Midbrain (tissue), 1 donor: ENCODE results near the gene KIF23.

ENCODE experiments used
- DNase-seq: peaks from one replicate; lab custom pipeline; 2025; lab: John Stamatoyannopoulos, UW

Gene KIF23

DNA sequence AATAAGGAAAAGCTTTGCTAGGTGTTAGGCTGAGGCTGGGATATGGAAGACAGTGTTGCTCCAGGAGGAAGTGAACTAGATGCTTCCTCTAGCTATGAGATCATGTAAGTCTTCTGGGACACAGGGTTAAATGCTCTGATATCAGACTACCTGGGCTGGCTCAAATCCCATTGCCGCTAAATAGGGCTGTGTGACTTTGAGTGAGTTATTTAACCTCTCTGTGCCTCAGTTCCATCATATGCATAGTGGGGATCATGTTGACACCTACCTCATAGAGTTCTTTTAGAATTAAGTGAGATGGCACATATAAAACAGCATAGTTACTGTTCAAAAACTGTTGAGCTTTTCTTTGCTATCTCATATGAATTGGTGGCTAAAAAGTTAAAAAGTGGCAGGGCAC is 51.1 kb downstream of the KIF23 start:
- no peak for DNase-seq

DNA sequence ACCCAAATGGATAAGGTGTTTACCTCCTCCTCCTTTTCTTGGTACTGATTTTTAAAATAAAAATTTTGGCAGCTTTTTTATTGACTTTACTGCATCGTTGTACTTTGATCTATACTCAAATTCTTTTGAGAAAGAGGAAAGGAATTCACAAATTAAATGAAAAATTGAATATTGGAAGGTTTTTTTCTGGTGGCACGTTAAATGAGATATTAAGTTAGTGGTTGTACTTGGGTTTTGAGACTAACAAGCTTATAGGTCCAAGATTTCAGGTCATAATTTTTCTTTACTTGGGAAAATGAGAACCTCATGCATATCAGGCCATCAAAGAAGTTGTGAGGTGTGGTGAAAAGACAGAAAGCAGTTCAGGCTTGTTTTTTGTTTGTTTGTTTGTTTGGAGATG is 52.6 kb downstream of the KIF23 start:
- no peak for DNase-seq

DNA sequence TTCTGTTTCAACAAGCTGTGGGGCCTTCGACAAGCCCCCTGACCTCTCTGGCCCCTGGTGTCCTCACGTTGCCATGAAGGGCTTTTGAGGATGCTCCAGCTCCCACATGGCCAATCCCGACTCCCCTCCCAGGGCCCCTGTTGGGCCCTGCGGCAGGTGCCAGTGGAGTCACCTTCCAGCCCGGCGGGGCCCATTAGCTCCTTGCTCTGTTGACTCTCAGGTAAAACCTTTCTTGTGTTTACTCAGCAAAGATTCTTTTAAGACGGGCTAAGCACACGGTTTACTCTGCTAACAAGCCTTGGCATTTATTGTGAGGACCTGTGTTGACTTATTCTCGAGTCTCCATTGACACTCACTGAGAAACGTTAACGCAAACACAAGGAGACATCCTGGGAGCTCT is 53.5 kb downstream of the KIF23 start:
- DNase-seq: no peak

DNA sequence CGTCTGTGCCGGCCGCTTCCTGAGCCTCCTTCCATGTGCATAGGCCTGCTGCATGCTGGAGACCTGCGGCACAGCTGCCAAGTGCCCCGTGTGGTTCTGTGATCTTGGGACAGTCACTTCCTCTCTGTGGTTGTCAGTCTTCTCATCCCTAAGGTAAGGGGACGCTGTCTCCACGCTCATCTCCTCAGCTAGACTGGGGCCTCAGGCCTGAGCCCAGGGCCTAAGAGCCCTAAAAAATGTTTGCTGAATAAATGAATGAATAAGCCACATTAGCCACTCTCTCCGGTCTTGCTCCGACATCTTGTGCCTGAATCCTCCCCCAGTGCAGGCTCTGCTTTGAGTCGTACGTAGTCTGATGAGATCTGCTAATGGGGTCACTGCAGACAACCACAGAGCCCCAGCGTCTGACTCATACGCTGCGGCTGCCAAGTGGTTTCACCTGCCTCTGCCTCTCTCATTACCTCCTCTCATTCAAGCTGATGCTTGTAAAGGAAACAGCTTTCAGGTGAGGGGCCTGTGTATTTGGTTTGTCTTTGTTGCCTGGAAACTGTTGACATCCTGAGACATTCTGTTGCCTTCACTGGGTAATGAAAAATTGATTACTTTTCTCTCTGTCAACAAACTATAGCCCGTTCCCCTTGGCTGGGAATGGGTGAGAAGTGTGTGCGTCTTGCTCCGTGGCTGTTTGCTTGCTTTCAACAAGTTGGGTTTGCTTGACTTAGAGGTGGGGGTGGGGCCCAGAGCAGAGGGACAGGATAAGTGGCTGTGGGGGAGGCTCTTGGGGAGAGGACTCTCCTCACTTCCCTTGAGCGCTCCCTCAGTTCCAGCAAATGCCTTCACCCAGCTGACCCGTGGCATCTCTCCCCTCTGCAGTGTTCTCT is 54.3 kb downstream of the KIF23 start:
- no peak for DNase-seq

DNA sequence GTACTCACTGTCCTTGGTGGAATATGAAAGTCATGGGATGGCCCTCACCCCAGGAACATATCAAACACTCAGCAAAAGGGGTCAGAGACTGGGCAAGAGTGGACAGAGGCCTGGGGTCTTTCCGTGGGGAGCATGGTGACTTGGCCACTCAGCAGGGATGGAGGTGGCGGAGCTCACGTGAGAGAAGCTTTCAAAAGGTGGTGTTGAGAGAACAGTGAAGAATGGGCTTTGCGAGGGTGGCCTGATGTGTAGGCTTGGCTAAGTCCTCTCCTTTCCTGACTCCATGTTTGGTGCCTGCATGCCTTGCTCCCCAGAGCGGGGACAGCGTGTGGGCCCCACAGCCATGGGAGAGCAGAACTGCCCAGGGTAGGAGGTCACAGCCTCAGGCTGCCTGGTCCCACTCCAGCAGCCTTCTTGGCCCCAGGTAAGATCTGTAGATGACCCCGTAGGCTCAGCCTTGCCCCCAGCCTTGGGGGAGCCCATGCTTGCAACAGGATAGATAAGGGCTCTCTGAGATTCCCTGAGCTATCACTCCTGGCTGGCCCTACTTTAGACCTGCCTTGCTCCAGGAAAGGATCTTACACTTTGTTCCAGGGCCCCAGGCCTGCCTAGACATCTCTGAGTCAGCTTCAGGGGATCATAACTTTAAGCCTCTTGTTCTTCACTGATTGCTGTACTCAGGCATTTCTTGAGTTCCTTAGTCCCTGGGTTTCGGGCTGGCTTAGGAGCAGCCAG is 55.5 kb downstream of the KIF23 start:
- DNase-seq: no peak

DNA sequence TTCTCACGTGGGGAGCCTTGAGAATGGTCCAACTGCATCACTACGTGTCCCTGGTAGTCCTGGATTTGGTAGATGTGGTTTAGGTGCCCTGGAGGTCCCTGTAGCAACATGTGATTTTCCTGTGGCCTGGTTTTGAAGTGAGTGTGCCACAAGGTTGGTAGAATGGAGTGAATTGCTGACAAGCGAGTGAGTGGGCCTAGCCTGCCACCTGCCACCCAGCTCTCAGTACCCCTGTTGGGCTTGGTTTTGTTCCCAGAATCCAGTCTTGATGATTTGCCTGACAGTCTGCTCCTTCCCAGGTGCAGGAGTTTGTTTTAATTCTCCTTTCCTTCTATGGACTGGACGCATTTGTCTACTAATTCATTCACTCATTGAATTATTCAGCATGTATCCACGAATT is 57.9 kb downstream of the KIF23 start:
- no peak for DNase-seq

DNA sequence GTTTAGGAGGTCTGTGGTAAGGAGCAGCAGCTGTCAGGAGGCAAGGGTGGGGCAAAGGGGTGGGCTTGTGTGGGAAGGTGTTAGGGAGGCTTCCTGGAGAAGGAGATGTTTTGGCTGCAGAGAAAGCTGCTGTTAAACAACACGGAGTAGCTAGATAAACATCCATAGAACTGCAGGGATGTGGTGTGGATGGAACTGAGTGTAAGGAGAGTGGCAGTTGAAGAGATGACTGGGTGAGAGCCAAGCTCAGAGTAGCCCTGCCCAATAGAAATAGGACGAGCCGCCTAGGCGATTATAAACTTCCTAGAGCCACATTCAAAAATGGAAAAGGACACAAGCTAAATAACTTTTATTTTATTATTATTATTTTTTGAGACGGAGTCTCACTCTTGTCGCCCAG is 58.4 kb downstream of the KIF23 start:
- no peak for DNase-seq

DNA sequence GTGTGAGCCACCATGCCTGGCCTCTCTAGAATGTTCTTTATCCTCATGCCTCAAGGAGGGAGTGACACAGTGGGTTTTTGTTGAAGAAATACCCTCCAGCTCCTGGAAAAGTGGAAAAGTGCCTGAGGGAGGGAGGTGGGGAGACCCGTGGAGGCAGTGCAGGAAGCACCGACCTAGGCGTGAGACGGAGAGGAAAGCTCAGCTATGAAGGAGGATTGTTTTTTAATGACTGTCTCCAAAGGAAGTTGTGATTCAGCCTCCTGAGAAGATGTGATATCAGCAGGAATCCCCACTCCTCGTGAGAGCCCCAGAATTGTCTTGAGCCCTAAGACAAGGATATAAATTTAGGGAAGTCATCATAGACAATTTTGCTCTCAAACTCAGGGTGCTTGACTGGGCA is 60.1 kb downstream of the KIF23 start:
- no peak for DNase-seq

DNA sequence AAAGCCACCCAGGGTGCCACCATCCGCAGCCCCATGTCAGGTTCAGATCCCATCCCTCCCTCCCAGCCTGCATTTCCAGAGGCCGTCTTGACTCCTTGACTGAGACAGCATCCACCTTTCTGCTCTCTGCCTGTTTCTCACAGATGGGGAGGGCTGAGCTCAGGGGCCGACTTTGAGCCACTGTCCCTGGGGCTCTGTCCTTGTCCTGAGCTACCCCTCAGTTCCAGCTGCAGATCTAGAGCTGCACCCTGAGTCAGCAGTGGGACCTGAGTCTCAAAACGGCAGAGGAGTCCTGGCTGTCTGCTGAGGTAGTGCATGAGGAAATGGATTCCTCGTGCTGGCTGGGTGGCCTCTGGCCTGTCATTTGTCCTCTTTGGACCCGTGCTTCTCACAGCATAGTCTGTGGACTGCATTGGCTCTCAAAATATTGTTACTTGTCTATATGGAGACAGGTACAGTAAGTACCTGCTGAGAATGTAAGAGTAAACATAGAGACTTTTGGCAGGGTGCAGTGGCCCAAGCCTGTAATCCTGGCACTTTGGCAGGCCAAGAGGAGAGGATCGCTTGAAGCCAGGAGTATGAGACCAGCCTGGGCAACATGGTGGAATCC is 60.8 kb downstream of the KIF23 start:
- no peak for DNase-seq

DNA sequence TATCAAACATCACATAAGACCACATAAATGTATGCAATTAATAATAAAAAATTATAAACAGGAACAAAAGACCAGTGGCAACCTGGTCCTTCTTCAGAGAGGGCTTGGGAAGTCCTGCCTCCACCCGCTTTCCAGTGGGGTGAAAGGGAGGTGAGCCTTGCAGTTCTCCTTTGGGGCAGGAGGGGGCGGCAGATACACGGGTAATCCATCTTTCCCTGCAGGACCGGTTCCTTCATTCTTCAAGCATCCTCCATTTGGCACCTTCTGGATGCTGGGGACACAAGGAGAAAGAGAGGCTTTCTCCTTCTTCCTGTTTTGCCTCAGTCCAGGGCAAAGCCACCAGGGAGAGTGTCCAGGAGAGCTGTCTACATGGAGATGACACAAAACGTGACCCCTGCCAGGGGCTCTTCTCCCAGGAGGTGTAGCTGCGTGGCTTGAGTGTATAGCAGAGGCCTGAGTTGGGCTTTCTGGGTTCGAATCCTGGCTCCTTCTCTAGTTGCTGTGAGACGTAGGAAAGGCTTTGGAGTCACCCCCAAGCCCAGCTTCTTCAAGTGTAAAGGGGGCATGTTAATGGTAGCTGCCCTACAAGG is 61.7 kb downstream of the KIF23 start:
- peak; percentile 76 for DNase-seq

DNA sequence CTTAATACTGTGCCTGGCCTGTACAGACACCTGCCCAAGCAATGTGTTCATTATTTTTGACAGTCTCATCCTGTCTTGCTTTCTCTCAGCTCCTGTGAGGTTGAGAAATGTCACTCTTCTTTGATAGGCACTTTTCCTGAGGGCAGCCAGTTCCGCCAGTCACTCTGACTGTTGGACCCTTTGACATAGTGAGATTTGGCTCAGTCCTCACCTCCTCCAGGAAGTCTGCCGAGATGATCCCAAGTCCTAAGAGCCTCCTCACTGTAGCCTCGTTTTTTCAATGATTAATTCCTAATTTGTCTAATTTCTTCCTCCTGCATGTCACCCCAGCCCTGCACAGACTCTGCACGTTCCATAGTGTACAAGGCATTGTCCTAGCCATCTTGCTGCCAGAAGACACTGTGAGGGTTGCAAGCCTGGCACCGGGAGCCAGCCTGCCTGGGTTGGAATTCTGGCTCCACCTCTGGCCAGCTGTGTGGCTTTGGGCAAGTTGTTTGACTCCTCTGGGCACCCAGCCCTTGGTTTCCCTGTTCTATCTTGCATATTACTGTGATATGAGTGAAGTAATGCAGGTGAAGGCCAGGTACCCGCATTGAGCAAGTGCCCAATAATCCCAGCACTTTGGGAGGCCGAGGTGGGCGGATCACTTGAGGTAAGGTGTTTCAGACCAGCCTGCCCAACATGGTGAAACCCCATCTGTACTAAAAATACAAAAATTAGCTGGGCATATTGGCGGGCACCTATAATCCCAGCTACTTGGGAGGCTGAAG is 62.7 kb downstream of the KIF23 start:
- DNase-seq: no peak

DNA sequence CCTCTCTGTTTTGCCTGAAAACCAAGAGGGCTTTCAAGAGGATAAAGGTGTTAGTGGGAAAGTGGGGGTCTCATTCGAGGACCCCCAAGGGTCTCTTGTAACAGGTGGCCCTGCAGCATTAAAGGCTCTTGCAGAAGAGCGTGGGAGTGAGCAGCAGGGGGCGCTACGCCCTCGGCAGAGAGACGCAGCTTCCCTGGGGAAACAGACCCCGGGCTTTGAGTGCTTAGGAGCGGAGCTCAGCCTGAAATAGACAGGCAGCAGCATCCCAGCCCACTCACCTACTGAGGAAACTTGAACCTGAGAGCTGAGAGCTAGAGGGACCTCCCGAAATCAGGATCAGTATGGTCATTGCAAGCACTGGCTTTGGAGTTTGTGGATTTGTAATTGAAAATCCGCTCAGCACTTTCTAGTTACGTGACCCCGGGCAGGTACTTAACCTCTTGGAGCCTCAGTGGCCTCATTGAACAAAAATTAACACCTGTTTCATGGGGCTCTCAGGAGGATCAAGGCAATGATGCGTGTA is 64.2 kb downstream of the KIF23 start:
- peak; percentile 59 for DNase-seq

DNA sequence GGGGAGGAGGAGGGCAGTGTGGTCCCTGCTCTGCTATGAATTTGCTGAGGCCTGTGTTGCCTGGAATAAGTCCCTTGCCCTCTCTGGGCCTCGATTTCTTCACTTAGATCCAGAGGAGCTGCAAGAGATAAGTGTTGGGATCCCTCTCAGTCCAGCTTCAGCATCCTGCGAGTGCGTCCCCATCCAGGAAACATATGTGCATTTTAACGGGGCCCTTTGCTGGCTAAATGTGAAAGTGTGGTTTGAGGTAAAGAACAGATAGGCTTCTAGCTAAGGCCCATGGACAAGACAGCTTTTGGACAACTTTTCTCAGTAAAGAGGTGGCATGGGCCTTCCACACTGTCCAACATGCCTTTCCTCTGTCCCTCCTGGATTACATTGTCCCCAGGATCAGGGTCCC is 64.9 kb downstream of the KIF23 start:
- DNase-seq: no peak

DNA sequence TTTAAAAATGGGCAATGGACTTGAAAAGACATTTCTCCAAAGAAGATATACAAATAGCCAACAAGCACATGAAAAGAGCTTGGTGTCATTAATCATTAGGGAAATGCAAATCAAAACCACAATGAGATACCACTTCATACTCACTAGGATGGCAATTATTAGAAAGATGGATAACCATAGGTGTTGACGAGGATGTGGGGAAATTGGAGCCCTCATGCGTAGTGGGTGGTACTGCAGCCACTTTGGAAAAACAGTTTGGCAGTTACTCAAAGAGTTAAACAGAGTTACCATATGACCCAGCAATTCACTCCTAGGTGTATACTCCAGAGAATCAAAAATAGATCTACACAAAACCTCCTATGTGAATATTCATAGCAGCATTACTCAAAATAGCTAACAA is 65.8 kb downstream of the KIF23 start:
- DNase-seq: no peak

DNA sequence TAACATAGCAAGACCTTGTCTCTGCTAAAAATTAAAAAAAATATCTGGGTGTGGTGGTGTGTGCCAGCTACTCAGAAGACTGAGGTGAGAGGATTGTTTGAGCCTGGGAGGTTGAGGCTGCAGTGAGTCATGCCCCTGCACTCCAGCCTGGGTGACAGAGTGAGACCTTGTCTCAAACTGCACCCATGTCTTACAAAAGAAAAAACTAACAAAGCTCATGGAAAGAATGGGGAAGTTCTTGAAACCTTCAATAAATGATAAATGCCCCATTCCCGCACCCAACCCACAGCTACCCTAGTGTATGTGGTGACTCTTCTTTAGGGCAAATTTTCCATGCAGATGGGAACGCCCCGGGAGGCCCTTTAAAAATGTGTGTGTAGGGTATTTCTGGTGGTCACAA is 66.8 kb downstream of the KIF23 start:
- DNase-seq: no peak

DNA sequence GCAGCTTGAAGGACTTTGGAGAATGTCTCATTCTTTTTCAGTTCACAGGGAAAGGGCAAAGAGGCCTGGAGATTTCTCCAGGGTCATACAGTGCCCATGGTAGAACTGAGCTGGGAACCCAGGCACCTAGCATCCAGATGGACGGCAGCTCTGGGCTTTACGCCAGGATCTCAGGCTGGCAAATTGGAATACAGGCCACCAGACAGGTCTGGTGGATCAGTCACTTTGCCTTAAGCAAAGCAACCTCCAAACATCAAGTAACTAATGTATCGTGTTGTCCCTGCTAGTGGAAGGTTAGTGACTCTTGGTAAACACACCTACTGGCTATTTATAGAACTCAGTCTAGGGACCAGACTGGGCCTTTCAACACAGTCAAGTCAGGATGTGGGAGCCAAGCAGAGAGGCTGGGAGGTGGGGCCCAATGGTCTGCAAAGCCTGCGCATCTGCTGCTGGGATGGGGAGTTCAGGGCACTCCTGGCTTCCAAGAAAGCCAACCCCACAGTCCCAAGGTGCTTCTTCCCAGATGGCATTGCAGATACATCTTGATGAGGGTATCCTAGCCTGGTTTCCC is 68.6 kb downstream of the KIF23 start:
- DNase-seq: no peak

DNA sequence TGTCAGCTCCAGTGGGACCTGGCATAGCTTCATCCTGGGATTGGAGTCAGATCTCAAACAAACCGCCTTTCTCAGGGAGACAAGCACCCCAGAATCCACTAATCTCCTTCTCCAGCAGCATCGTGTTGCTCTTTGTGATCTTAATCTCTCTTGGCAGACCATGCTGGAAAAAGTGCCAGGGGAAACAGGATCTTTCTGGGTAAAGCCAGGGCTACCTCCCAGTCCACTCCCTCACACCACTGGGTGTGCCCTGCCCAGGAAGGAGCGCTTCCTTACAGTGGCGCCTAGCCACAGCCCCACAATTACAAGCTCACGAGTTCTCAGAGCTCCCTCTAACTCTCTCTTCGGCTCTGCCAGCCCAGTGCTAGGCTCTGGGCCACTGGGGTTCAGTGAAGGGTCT is 70.7 kb downstream of the KIF23 start:
- DNase-seq: no peak

DNA sequence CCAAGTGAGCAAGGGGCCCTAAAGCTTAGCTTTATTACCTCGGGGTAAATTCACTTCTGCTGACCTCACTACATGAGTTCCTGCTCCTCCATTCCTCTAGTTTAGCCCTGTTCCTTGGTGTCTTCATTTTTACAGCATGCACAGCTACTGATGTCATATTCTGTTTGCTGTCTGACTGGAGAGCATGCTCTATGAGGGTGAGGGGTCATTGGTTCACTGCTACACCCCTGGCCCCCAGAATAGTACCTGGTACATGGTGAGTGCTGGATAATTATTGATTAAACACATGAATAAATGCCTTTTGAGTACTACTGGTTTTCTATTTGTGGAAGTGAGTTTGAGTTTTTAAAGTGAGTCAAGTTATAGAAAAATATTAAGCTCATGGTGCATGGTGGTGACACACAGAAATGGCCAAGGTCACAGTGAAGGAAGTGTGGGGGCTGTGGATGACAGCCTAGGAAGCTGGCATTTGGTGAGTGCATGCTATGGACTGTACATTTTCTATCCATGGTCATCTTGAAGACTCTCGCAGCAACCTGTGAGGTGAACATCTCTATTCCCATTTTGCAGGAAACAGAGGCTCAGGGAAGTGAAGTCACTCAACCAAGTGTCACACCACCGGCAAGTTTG is 72.4 kb downstream of the KIF23 start:
- DNase-seq: no peak

DNA sequence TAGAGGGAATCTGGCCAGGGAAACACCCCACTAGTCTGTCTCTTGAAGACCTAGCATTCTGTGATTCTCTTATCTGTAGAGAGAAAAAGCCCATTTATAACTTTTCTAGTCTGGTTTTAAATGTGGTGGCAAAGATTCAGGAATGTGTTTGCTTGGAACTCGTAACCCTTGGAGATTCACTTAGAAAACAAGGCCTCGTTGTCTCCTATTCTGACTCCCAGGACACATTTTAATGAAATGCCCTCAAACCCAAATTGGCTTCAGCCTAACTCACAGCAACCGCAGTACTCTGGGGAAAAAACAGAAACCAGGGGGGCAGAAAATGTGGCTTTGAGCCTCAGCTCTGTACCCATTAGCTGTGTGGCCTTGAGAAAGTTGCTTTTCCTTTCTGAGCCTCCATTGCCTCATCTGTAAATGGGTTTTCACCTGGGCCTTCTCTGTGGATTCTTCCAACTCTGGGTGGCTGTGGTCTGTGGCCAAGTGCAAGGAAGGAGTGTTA is 75.0 kb downstream of the KIF23 start:
- peak; percentile 58 for DNase-seq

DNA sequence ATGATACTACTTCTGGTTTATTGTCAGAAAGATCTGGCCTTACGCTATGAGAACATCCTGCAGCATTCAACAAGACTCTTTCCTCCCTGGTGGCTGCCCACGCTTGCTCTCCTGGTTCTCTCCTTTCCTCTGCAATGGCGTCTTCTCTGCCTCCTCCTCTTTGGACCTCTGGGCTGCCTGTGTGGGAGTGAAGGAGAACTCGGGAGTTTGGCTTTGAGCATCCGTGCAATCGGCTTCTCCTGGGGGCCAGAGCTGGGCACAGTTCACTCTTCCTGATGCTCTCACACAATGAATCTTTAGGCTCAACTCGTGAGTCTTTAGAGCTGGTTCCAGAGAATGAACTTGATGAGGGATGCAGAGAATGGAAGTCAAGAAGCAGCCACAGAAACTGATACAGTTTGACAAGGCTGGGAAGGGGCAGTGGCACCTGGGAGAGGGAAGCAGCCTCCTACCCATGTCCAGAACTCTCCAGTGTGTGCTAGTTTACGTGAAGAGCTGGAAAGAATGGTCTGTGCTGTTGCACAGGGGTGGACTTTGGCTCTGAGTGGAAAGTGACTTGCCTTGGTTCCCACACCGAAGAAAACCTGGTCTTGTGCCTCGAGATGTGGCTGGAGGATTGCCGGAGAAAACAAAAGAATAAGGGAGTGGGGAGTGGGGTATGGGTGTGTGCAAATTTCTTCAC is 76.3 kb downstream of the KIF23 start:
- DNase-seq: peak; percentile 25
